22Rv1 (cell line): ENCODE measurements around the gene ALG14.
"Not testable (repeated sequence)": the region's sequence is repeated elsewhere in the genome, so short reads cannot be mapped to it uniquely, and the experiment has no call there.

ENCODE experiments used
- ZFX ChIP-seq: fragments of 450-650 bp; IDR thresholded peaks from 2 replicates; pipeline ENCODE4 v1.6.1; 2017; ENCODE audit warnings: antibody characterized with exemption, borderline replicate concordance
- TF ChIP-seq, protein P1 (sequence below): fragments of 450-650 bp; IDR thresholded peaks from 2 replicates; pipeline ENCODE4 v1.5.1; 2017; ENCODE audit warnings: mild to moderate bottlenecking

DNA sequence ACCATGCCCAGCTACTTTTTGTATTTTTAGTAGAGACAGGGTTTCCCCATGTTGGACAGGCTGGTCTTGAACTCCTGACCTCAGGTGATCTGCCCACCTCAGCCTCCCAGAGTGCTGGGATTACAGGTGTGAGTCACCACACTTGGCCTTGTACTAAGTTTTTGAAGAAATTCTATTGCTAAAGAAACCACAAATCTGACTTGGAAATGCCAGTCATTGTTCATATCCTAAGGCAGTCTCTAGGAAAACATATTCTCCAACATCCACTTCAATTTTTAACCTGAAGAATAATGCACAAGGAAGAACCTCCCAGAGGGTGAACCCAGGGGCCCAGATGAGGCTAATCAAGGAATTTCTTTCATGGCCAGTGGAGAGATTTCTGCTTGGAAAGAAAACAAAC is 20.1 kb upstream of the ALG14 start:
- TF ChIP-seq, protein P1, sequence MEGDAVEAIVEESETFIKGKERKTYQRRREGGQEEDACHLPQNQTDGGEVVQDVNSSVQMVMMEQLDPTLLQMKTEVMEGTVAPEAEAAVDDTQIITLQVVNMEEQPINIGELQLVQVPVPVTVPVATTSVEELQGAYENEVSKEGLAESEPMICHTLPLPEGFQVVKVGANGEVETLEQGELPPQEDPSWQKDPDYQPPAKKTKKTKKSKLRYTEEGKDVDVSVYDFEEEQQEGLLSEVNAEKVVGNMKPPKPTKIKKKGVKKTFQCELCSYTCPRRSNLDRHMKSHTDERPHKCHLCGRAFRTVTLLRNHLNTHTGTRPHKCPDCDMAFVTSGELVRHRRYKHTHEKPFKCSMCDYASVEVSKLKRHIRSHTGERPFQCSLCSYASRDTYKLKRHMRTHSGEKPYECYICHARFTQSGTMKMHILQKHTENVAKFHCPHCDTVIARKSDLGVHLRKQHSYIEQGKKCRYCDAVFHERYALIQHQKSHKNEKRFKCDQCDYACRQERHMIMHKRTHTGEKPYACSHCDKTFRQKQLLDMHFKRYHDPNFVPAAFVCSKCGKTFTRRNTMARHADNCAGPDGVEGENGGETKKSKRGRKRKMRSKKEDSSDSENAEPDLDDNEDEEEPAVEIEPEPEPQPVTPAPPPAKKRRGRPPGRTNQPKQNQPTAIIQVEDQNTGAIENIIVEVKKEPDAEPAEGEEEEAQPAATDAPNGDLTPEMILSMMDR, result not testable (repeated sequence)
- TF ChIP-seq ZFX, result not testable (repeated sequence)
